ENCODE results near the gene UGT2B15.
"Not testable (repeated sequence)": the region's sequence is repeated elsewhere in the genome, so short reads cannot be mapped to it uniquely, and the experiment has no call there.

DNA sequence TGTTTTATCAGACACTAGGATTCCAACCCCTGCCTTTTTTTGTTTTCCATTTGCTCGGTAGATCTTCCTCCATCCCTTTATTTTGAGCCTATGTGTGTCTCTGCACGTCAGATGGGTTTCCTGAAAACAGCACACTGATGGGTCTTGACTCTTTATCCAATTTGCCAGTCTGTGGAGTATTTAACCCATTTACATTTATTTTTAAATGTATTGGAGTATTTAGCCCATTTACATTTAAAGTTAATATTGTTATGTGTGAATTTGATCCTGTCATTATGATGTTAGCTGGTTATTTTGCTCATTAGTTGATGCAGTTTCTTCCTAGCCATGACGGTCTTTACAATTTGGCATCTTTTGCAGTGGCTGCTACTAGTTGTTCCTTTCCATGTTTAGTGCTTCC lies 10.8 kb upstream of the UGT2B15 start:
- TF ChIP-seq POLR2A (IDR thresholded peaks at IDR 0.05) = not testable (repeated sequence)
- TF ChIP-seq, protein P1, sequence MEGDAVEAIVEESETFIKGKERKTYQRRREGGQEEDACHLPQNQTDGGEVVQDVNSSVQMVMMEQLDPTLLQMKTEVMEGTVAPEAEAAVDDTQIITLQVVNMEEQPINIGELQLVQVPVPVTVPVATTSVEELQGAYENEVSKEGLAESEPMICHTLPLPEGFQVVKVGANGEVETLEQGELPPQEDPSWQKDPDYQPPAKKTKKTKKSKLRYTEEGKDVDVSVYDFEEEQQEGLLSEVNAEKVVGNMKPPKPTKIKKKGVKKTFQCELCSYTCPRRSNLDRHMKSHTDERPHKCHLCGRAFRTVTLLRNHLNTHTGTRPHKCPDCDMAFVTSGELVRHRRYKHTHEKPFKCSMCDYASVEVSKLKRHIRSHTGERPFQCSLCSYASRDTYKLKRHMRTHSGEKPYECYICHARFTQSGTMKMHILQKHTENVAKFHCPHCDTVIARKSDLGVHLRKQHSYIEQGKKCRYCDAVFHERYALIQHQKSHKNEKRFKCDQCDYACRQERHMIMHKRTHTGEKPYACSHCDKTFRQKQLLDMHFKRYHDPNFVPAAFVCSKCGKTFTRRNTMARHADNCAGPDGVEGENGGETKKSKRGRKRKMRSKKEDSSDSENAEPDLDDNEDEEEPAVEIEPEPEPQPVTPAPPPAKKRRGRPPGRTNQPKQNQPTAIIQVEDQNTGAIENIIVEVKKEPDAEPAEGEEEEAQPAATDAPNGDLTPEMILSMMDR (IDR thresholded peaks at IDR 0.05) = not testable (repeated sequence)
